Measurements from ENCODE around the gene PTGDR.

DNA sequence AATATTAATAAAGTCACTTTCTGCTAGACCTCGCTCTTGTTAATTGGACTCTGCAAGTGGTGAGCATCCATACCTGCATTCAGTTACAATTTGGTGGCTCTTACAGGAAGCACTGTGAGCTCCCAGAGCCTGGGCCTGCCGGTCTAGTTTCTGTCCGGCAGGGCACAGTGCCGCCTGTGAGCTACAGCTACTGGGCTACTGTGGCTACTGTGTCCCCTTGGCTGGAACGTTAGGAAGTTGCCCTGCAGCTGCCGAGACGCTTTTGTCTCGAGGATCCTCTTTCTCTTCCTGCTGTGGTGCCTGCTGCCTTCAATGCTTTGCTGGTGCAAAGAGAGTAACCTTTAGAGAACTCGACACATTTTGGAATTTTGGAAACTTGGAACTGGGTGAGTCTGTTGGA, 44.6 kb upstream of the PTGDR start:
- TF ChIP-seq, protein P1, sequence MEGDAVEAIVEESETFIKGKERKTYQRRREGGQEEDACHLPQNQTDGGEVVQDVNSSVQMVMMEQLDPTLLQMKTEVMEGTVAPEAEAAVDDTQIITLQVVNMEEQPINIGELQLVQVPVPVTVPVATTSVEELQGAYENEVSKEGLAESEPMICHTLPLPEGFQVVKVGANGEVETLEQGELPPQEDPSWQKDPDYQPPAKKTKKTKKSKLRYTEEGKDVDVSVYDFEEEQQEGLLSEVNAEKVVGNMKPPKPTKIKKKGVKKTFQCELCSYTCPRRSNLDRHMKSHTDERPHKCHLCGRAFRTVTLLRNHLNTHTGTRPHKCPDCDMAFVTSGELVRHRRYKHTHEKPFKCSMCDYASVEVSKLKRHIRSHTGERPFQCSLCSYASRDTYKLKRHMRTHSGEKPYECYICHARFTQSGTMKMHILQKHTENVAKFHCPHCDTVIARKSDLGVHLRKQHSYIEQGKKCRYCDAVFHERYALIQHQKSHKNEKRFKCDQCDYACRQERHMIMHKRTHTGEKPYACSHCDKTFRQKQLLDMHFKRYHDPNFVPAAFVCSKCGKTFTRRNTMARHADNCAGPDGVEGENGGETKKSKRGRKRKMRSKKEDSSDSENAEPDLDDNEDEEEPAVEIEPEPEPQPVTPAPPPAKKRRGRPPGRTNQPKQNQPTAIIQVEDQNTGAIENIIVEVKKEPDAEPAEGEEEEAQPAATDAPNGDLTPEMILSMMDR (IDR thresholded peaks at IDR 0.05): no peak
- TF ChIP-seq POLR2AphosphoS5 (IDR thresholded peaks at IDR 0.05; ENCODE audit: low read depth, low read length): no peak

Measured in Panc1 (cell line).